Measurements from ENCODE around the gene RUVBL2. TPM values are rescaled to one million over a fixed set of nuclear protein-coding genes. Genes with fewer than 3 reads are reported as not detected.

Gene RUVBL2
- total RNA-seq, 1 experiment from 2014 or later = 165 TPM

- peaks cover 44% of the 10 kb centered on the region for H3K36me3 Mint-ChIP-seq (ENCODE audit: insufficient read depth, unreplicated experiment)
- DNase-seq = peak; percentile 59 to 61
- H3K9me3 Mint-ChIP-seq (ENCODE audit: unreplicated experiment) = no peaks in the 10 kb centered on the region
- H3K4me1 Mint-ChIP-seq (ENCODE audit: low read depth, unreplicated experiment) = no peaks in the 10 kb centered on the region
- H3K27me3 Mint-ChIP-seq (ENCODE audit: insufficient read depth, unreplicated experiment) = no peaks in the 10 kb centered on the region
- TF ChIP-seq CTCF (IDR thresholded peaks at IDR 0.05; ENCODE audit: insufficient read depth in 1 of 2, low read depth in 1 of 2, low read length in 1 of 2, severe bottlenecking in 1 of 2, unreplicated experiment in 1 of 2) = peak in 1 of 2 experiments; percentile 39
- H3K27ac Mint-ChIP-seq (ENCODE audit: unreplicated experiment) = no peak overlapping the region
- no TSS peak for BruUV-seq (replicated peaks)
- Histone ChIP-seq H3K9me3 (no peaks in the 10 kb centered on the region), H3K4me3 (ENCODE audit: low read depth, low read length) (no peak overlapping the region), H3K27me3 (replicated peaks; ENCODE audit: control insufficient read depth, insufficient read depth, low read length) (no peaks in the 10 kb centered on the region), H3K36me3 (ENCODE audit: control insufficient read depth, insufficient read depth, low read length) (0 out of 2 replicates have a peak, but pooled peaks cover 8% of the 10 kb centered on the region), H3K4me1 (no peaks in the 10 kb centered on the region)
- CTCF ChIA-PET = interaction anchor here (0.6 to 2.8 kb wide), 5 partner anchors 17 to 281 kb away, joined by 3 to 18 read pairs (median 8); partner anchors contain the start of genes BAX, GYS1 and RUVBL2
- intact Hi-C loops (cut with micrococcal nuclease; ENCODE audit: unreplicated experiment) = no loop called here
- H3K4me3 Mint-ChIP-seq (ENCODE audit: unreplicated experiment) = no peak overlapping the region
- POLR2A ChIA-PET = interaction anchor here (0.5 to 2.0 kb wide), 3 partner anchors 17 to 22 kb away, joined by 5 to 8 read pairs (median 6); partner anchors contain the start of genes GYS1 and RUVBL2
These were observed 17.5 kb upstream of the RUVBL2 start for GRCh38 chr19:48975947-48976847.

- no peaks in the 10 kb centered on the region for H3K9me3 Mint-ChIP-seq (ENCODE audit: unreplicated experiment)
- H3K4me1 Mint-ChIP-seq (ENCODE audit: low read depth, unreplicated experiment) = no peaks in the 10 kb centered on the region
- H3K27me3 Mint-ChIP-seq (ENCODE audit: insufficient read depth, unreplicated experiment) = no peaks in the 10 kb centered on the region
- CTCF ChIA-PET = interaction anchor here (0.6 to 2.8 kb wide), 5 partner anchors 15 to 282 kb away, joined by 3 to 18 read pairs (median 7); partner anchors contain the start of genes BAX, GYS1 and RUVBL2
- H3K9me3 ChIP-seq = no peaks in the 10 kb centered on the region
- no peaks in the 10 kb centered on the region for H3K27me3 ChIP-seq (replicated peaks; ENCODE audit: control insufficient read depth, insufficient read depth, low read length)
- no peak overlapping the region for H3K4me3 ChIP-seq (ENCODE audit: low read depth, low read length)
- BruUV-seq (replicated peaks) = no TSS peak
- H3K4me1 ChIP-seq = no peaks in the 10 kb centered on the region
- no peak overlapping the region for H3K27ac Mint-ChIP-seq (ENCODE audit: unreplicated experiment)
- peaks cover 35% of the 10 kb centered on the region for H3K36me3 Mint-ChIP-seq (ENCODE audit: insufficient read depth, unreplicated experiment)
- intact Hi-C loops (cut with micrococcal nuclease; ENCODE audit: unreplicated experiment) = no loop called here
- H3K4me3 Mint-ChIP-seq (ENCODE audit: unreplicated experiment) = no peak overlapping the region
- no peak for TF ChIP-seq CTCF (IDR thresholded peaks at IDR 0.05; ENCODE audit: insufficient read depth in 1 of 2, low read depth in 1 of 2, low read length in 1 of 2, severe bottlenecking in 1 of 2, unreplicated experiment in 1 of 2)
- no peak for DNase-seq
- POLR2A ChIA-PET = interaction anchor here (1.0 to 2.0 kb wide), 2 partner anchors 10 to 16 kb away, joined by 3 to 8 read pairs; partner anchors contain the start of genes GYS1 and RUVBL2
- 0 out of 2 replicates have a peak, but pooled peaks cover 8% of the 10 kb centered on the region for H3K36me3 ChIP-seq (ENCODE audit: control insufficient read depth, insufficient read depth, low read length)
These were observed 16.6 kb upstream of the RUVBL2 start for GRCh38 chr19:48977061-48977460.

DNA sequence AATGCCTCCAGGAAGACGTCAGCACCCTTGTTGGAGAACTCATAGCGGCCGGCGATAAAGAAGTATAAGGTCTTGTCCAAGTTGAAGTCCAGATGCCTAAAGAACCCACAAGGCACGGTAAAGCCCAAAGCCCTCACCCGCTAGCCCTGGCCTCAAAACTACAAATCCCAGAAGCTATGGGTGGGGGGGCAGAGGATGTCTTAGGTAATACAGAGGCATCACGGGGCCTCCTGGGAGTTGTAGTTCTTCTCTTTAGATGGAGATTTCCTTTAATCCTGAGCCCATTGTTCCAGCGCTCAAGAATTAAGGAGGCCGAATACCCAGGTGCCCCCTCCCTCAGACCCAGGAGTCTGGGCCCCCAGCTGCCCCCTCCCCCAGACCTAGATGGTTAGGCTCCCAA is 11.4 kb upstream of the RUVBL2 start:
- no TSS peak for BruUV-seq (replicated peaks)
- POLR2A ChIA-PET = no interaction called here
- Mint-ChIP-seq H3K4me1 (ENCODE audit: low read depth, unreplicated experiment) (no peaks in the 10 kb centered on the region), H3K27me3 (ENCODE audit: insufficient read depth, unreplicated experiment) (no peaks in the 10 kb centered on the region), H3K9me3 (ENCODE audit: unreplicated experiment) (no peaks in the 10 kb centered on the region), H3K36me3 (ENCODE audit: insufficient read depth, unreplicated experiment) (peaks cover 64% of the 10 kb centered on the region), H3K27ac (ENCODE audit: unreplicated experiment) (no peak overlapping the region), H3K4me3 (ENCODE audit: unreplicated experiment) (no peak overlapping the region)
- H3K27me3 ChIP-seq (replicated peaks; ENCODE audit: control insufficient read depth, insufficient read depth, low read length) = no peaks in the 10 kb centered on the region
- H3K4me3 ChIP-seq (ENCODE audit: low read depth, low read length) = no peak overlapping the region
- intact Hi-C loops (cut with micrococcal nuclease; ENCODE audit: unreplicated experiment) = no loop called here
- no peaks in the 10 kb centered on the region for H3K4me1 ChIP-seq
- H3K9me3 ChIP-seq = no peaks in the 10 kb centered on the region
- H3K36me3 ChIP-seq (ENCODE audit: control insufficient read depth, insufficient read depth, low read length) = peaks cover 5% of the 10 kb centered on the region; the same call in 1 of the 2 replicates
- CTCF ChIA-PET = interaction anchor here (3.5 kb wide), 1 partner anchor 11 kb away, joined by 24 read pairs; the partner anchor contains the start of genes GYS1 and RUVBL2
- no peak for TF ChIP-seq CTCF (IDR thresholded peaks at IDR 0.05; ENCODE audit: insufficient read depth in 1 of 2, low read depth in 1 of 2, low read length in 1 of 2, severe bottlenecking in 1 of 2, unreplicated experiment in 1 of 2)
- DNase-seq = no peak

All from Caco-2 (cell line).